Measurements from ENCODE around the gene SYP.

- TF ChIP-seq, protein P1, sequence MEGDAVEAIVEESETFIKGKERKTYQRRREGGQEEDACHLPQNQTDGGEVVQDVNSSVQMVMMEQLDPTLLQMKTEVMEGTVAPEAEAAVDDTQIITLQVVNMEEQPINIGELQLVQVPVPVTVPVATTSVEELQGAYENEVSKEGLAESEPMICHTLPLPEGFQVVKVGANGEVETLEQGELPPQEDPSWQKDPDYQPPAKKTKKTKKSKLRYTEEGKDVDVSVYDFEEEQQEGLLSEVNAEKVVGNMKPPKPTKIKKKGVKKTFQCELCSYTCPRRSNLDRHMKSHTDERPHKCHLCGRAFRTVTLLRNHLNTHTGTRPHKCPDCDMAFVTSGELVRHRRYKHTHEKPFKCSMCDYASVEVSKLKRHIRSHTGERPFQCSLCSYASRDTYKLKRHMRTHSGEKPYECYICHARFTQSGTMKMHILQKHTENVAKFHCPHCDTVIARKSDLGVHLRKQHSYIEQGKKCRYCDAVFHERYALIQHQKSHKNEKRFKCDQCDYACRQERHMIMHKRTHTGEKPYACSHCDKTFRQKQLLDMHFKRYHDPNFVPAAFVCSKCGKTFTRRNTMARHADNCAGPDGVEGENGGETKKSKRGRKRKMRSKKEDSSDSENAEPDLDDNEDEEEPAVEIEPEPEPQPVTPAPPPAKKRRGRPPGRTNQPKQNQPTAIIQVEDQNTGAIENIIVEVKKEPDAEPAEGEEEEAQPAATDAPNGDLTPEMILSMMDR (IDR thresholded peaks at IDR 0.05): no peak
- TF ChIP-seq POLR2A (IDR thresholded peaks at IDR 0.05): no peak
Observed at GRCh38 chrX:49206543-49206942, 6.5 kb upstream of the SYP start.
